WTC11 (cell line): ENCODE results near the gene ZMIZ1. TPM values are rescaled to one million over a fixed set of nuclear protein-coding genes. Genes with fewer than 3 reads are reported as not detected.

Experiments
- ATAC-seq: fragments of 200-7000 bp; cut with Tn5 transposase; 2 replicates; pipeline ENCODE4 v1.10.0; 2021; ENCODE audit warnings: mild to moderate bottlenecking, moderate library complexity
- CTCF ChIA-PET: fragments of 300-600 bp; sonication (Branson Sonifier 250); formaldehyde crosslinking; loops from one replicate; lab custom pipeline; 2021; ENCODE audit warnings: antibody characterized with exemption; lab: Charles Lee
- POLR2A ChIA-PET: fragments of 350-600 bp; sonication (Branson Sonifier 250); formaldehyde crosslinking; loops from one replicate; lab custom pipeline; 2021; ENCODE audit warnings: antibody characterized with exemption; lab: Charles Lee
- DNase-seq: peaks from one replicate; pipeline ENCODE4 v3.0.0; 2021; ENCODE audit warnings: low spot score
- H3K27ac Mint-ChIP-seq: 2 replicates; pipeline ENCODE4 v1.8.0; 2021; ENCODE audit warnings: mixed read lengths
- H3K27me3 Mint-ChIP-seq: 2 replicates; pipeline ENCODE4 v1.8.0; 2021; ENCODE audit warnings: low read depth, mild to moderate bottlenecking, moderate library complexity, mixed read lengths
- H3K36me3 Mint-ChIP-seq: 2 replicates; pipeline ENCODE4 v1.8.0; 2021; ENCODE audit warnings: mixed read lengths
- H3K4me1 Mint-ChIP-seq: 2 replicates; pipeline ENCODE4 v1.8.0; 2022; ENCODE audit warnings: mixed read lengths
- H3K4me3 Mint-ChIP-seq: 2 replicates; pipeline ENCODE4 v1.8.0; 2021; ENCODE audit warnings: mild to moderate bottlenecking, moderate library complexity, mixed read lengths
- H3K9me3 Mint-ChIP-seq: 2 replicates; pipeline ENCODE4 v1.8.0; 2021; ENCODE audit warnings: mixed read lengths
- ELF4 ChIP-seq: sonication (generic); formaldehyde crosslinking; IDR thresholded peaks from 2 replicates; pipeline ENCODE4 v1.8.1; 2022; ENCODE audit warnings: low read depth, mild to moderate bottlenecking, moderate library complexity, missing genetic modification reagents
- ETV6 ChIP-seq: sonication (generic); formaldehyde crosslinking; IDR thresholded peaks from 2 replicates; pipeline ENCODE4 v1.8.1; 2022; ENCODE audit warnings: mild to moderate bottlenecking, missing genetic modification reagents
- FOXP1 ChIP-seq: sonication (generic); formaldehyde crosslinking; IDR thresholded peaks from 2 replicates; pipeline ENCODE4 v1.8.0; 2022; ENCODE audit warnings: missing genetic modification reagents, mild to moderate bottlenecking, moderate library complexity, borderline replicate concordance
- IRF2 ChIP-seq: sonication (generic); formaldehyde crosslinking; IDR thresholded peaks from 2 replicates; pipeline ENCODE4 v1.8.0; 2022; ENCODE audit warnings: low read depth, missing genetic modification reagents, borderline replicate concordance
- MYBL2 ChIP-seq: sonication (generic); formaldehyde crosslinking; IDR thresholded peaks from 2 replicates; pipeline ENCODE4 v1.8.1; 2023; ENCODE audit warnings: mild to moderate bottlenecking, moderate library complexity, missing genetic modification reagents
- NFATC4 ChIP-seq: fragments of 250-450 bp; sonication (Bioruptor Pico); IDR thresholded peaks from 2 replicates; pipeline ENCODE4 v1.9.0; 2021; ENCODE audit warnings: mild to moderate bottlenecking
- NR2C2 ChIP-seq: sonication (generic); formaldehyde crosslinking; IDR thresholded peaks from 2 replicates; pipeline ENCODE4 v1.8.0; 2022; ENCODE audit warnings: mild to moderate bottlenecking, missing genetic modification reagents
- RORB ChIP-seq: fragments of 250-450 bp; sonication (Bioruptor Pico); IDR thresholded peaks from 2 replicates; pipeline ENCODE4 v1.9.0; 2021; ENCODE audit warnings: mild to moderate bottlenecking
- TP53 ChIP-seq: sonication (generic); formaldehyde crosslinking; IDR thresholded peaks from 2 replicates; pipeline ENCODE4 v1.8.1; 2023; ENCODE audit warnings: mild to moderate bottlenecking, missing genetic modification reagents
- ZNF121 ChIP-seq: sonication (generic); formaldehyde crosslinking; IDR thresholded peaks from 2 replicates; pipeline ENCODE4 v1.8.0; 2023; ENCODE audit warnings: missing genetic modification reagents
- ZNF232 ChIP-seq: sonication (generic); formaldehyde crosslinking; IDR thresholded peaks from 2 replicates; pipeline ENCODE4 v1.8.0; 2022; ENCODE audit warnings: mild to moderate bottlenecking, missing genetic modification reagents
- ZNF423 ChIP-seq: fragments of 250-450 bp; sonication (Bioruptor Pico); IDR thresholded peaks from 2 replicates; pipeline ENCODE4 v2.1.2; 2022; ENCODE audit warnings: mild to moderate bottlenecking, moderate library complexity
- total RNA-seq: library from RNA; stranded (reverse); gene quantifications from 3 replicates; pipeline ENCODE4 v1.2.3, GENCODE V29; 2021
- TF ChIP-seq, protein P1 (sequence below): sonication (generic); formaldehyde crosslinking; IDR thresholded peaks from 2 replicates; pipeline ENCODE4 v1.8.1; 2022; ENCODE audit warnings: low read depth, missing genetic modification reagents, borderline replicate concordance
- TF ChIP-seq, protein P2 (sequence below): sonication (generic); formaldehyde crosslinking; IDR thresholded peaks from 2 replicates; pipeline ENCODE4 v1.8.1; 2022; ENCODE audit warnings: missing genetic modification reagents, borderline replicate concordance
- TF ChIP-seq, protein P3 (sequence below): fragments of 250-450 bp; sonication (Bioruptor Pico); IDR thresholded peaks from 2 replicates; pipeline ENCODE4 v1.9.0; 2021; ENCODE audit warnings: mild to moderate bottlenecking
- TF ChIP-seq, protein P4 (sequence below): sonication (generic); formaldehyde crosslinking; IDR thresholded peaks from 2 replicates; pipeline ENCODE4 v1.8.0; 2023; ENCODE audit warnings: mild to moderate bottlenecking, missing genetic modification reagents
- TF ChIP-seq, protein P5 (sequence below): sonication (generic); formaldehyde crosslinking; IDR thresholded peaks from 2 replicates; pipeline ENCODE4 v1.8.1; 2023; ENCODE audit warnings: mild to moderate bottlenecking, missing genetic modification reagents, moderate library complexity
- TF ChIP-seq, protein P6 (sequence below): sonication (generic); formaldehyde crosslinking; IDR thresholded peaks from 2 replicates; pipeline ENCODE4 v1.8.1; 2022; ENCODE audit warnings: mild to moderate bottlenecking, missing genetic modification reagents, moderate library complexity, borderline replicate concordance
- TF ChIP-seq, protein P7 (sequence below): sonication (generic); formaldehyde crosslinking; IDR thresholded peaks from 2 replicates; pipeline ENCODE4 v1.8.1; 2023; ENCODE audit warnings: mild to moderate bottlenecking, missing genetic modification reagents
- TF ChIP-seq, protein P8 (sequence below): sonication (generic); formaldehyde crosslinking; IDR thresholded peaks from 2 replicates; pipeline ENCODE4 v1.8.0; 2022; ENCODE audit warnings: missing genetic modification reagents

ZMIZ1 gene
- total RNA-seq, 1 experiment from 2014 or later: 44.4 TPM

DNA sequence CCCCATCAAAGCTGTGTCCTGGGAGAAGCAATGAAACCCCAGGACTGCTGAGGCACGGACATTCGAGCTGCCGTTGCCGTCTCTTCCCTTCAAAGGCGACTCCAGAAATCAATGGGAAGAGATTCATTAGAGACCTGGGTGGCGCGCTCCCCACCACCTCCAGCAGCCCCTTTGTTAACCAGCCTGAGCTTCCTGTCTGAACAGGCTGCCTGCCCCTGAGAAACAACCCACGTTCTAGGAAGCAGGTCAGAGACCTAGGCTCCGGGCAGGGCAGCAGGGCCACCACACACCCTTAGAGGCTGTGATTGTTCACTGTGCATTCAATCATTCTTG lies 167.6 kb downstream of the ZMIZ1 start (continued):
- TF ChIP-seq, protein P1, sequence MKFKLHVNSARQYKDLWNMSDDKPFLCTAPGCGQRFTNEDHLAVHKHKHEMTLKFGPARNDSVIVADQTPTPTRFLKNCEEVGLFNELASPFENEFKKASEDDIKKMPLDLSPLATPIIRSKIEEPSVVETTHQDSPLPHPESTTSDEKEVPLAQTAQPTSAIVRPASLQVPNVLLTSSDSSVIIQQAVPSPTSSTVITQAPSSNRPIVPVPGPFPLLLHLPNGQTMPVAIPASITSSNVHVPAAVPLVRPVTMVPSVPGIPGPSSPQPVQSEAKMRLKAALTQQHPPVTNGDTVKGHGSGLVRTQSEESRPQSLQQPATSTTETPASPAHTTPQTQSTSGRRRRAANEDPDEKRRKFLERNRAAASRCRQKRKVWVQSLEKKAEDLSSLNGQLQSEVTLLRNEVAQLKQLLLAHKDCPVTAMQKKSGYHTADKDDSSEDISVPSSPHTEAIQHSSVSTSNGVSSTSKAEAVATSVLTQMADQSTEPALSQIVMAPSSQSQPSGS (CRISPR knock-in tag): no peak
- no peak for TF ChIP-seq ZNF121 (CRISPR knock-in tag)
- TF ChIP-seq, protein P2, sequence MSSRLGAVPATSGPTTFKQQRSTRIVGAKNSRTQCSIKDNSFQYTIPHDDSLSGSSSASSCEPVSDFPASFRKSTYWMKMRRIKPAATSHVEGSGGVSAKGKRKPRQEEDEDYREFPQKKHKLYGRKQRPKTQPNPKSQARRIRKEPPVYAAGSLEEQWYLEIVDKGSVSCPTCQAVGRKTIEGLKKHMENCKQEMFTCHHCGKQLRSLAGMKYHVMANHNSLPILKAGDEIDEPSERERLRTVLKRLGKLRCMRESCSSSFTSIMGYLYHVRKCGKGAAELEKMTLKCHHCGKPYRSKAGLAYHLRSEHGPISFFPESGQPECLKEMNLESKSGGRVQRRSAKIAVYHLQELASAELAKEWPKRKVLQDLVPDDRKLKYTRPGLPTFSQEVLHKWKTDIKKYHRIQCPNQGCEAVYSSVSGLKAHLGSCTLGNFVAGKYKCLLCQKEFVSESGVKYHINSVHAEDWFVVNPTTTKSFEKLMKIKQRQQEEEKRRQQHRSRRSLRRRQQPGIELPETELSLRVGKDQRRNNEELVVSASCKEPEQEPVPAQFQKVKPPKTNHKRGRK (CRISPR knock-in tag): no peak

DNA sequence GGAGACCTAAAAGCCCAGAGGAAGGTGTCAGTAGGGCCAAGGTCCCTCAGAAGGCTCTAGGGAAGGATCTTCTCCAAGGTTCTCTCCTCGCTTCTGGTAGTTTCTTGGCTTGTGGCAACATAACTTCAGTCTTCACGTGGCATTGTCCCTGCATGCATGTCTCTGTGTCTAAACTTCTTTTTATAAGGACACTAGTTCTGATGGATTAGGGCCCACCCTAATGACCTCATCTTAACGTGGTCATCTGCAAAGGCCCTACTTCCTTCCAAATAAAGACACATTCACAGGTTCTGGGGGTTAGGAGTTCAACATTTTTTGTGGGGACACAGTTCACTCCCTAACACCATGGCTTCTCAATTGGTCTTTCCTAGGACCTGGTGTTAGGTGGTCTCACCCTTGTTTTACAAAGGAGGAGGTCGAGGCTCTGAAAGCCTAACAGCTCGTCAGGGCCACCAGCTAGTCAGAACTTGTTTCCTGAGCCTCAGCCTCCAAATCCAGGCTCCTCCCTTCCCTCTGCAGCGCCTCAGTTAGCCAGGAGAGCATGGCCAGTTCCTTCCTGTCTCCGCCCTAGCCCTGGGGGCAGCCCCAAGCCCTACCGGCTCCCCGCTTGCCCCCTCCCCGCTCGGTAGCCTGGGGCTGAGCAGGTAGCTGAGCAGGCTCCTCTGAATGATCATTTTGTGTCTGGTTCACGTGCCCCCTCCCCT lies 168.8 kb downstream of the ZMIZ1 start:
- Mint-ChIP-seq H3K9me3 (no peaks in the 10 kb centered on the region), H3K4me1 (peaks cover 70% of the 10 kb centered on the region), H3K27me3 (peaks cover 94% of the 10 kb centered on the region), H3K36me3 (peaks cover 7% of the 10 kb centered on the region; the same call in 1 of the 2 replicates), H3K4me3 (no peak overlapping the region), H3K27ac (no peak overlapping the region)
- ChIA-PET POLR2A (interaction anchor here (2.8 kb wide), 1 partner anchor 8 kb away, joined by 15 read pairs; no protein-coding TSS in a partner anchor), CTCF (interaction anchor here (0.6 to 1.6 kb wide), 2 partner anchors 34 to 159 kb away, joined by 3 to 4 read pairs; no protein-coding TSS in a partner anchor)
- ATAC-seq: no peak
- DNase-seq: no peak
- TF ChIP-seq TP53 (CRISPR knock-in tag) (no peak), ZNF423 (CRISPR knock-in tag) (no peak), ZNF232 (CRISPR knock-in tag) (no peak), FOXP1 (no peak), RORB (CRISPR knock-in tag) (no peak), MYBL2 (CRISPR knock-in tag) (no peak), ETV6 (CRISPR knock-in tag) (no peak), ELF4 (CRISPR knock-in tag) (no peak), IRF2 (no peak), NR2C2 (CRISPR knock-in tag) (no peak), ZNF121 (CRISPR knock-in tag) (no peak), NFATC4 (CRISPR knock-in tag) (no peak)
- TF ChIP-seq, protein P3, sequence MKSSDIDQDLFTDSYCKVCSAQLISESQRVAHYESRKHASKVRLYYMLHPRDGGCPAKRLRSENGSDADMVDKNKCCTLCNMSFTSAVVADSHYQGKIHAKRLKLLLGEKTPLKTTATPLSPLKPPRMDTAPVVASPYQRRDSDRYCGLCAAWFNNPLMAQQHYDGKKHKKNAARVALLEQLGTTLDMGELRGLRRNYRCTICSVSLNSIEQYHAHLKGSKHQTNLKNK: no peak
- TF ChIP-seq, protein P4, sequence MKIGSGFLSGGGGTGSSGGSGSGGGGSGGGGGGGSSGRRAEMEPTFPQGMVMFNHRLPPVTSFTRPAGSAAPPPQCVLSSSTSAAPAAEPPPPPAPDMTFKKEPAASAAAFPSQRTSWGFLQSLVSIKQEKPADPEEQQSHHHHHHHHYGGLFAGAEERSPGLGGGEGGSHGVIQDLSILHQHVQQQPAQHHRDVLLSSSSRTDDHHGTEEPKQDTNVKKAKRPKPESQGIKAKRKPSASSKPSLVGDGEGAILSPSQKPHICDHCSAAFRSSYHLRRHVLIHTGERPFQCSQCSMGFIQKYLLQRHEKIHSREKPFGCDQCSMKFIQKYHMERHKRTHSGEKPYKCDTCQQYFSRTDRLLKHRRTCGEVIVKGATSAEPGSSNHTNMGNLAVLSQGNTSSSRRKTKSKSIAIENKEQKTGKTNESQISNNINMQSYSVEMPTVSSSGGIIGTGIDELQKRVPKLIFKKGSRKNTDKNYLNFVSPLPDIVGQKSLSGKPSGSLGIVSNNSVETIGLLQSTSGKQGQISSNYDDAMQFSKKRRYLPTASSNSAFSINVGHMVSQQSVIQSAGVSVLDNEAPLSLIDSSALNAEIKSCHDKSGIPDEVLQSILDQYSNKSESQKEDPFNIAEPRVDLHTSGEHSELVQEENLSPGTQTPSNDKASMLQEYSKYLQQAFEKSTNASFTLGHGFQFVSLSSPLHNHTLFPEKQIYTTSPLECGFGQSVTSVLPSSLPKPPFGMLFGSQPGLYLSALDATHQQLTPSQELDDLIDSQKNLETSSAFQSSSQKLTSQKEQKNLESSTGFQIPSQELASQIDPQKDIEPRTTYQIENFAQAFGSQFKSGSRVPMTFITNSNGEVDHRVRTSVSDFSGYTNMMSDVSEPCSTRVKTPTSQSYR (CRISPR knock-in tag): no peak
- TF ChIP-seq, protein P5, sequence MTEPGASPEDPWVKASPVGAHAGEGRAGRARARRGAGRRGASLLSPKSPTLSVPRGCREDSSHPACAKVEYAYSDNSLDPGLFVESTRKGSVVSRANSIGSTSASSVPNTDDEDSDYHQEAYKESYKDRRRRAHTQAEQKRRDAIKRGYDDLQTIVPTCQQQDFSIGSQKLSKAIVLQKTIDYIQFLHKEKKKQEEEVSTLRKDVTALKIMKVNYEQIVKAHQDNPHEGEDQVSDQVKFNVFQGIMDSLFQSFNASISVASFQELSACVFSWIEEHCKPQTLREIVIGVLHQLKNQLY: no peak
- TF ChIP-seq, protein P6, sequence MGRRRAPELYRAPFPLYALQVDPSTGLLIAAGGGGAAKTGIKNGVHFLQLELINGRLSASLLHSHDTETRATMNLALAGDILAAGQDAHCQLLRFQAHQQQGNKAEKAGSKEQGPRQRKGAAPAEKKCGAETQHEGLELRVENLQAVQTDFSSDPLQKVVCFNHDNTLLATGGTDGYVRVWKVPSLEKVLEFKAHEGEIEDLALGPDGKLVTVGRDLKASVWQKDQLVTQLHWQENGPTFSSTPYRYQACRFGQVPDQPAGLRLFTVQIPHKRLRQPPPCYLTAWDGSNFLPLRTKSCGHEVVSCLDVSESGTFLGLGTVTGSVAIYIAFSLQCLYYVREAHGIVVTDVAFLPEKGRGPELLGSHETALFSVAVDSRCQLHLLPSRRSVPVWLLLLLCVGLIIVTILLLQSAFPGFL (CRISPR knock-in tag): no peak
- TF ChIP-seq, protein P7, sequence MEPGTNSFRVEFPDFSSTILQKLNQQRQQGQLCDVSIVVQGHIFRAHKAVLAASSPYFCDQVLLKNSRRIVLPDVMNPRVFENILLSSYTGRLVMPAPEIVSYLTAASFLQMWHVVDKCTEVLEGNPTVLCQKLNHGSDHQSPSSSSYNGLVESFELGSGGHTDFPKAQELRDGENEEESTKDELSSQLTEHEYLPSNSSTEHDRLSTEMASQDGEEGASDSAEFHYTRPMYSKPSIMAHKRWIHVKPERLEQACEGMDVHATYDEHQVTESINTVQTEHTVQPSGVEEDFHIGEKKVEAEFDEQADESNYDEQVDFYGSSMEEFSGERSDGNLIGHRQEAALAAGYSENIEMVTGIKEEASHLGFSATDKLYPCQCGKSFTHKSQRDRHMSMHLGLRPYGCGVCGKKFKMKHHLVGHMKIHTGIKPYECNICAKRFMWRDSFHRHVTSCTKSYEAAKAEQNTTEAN (CRISPR knock-in tag): no peak
- TF ChIP-seq, protein P8, sequence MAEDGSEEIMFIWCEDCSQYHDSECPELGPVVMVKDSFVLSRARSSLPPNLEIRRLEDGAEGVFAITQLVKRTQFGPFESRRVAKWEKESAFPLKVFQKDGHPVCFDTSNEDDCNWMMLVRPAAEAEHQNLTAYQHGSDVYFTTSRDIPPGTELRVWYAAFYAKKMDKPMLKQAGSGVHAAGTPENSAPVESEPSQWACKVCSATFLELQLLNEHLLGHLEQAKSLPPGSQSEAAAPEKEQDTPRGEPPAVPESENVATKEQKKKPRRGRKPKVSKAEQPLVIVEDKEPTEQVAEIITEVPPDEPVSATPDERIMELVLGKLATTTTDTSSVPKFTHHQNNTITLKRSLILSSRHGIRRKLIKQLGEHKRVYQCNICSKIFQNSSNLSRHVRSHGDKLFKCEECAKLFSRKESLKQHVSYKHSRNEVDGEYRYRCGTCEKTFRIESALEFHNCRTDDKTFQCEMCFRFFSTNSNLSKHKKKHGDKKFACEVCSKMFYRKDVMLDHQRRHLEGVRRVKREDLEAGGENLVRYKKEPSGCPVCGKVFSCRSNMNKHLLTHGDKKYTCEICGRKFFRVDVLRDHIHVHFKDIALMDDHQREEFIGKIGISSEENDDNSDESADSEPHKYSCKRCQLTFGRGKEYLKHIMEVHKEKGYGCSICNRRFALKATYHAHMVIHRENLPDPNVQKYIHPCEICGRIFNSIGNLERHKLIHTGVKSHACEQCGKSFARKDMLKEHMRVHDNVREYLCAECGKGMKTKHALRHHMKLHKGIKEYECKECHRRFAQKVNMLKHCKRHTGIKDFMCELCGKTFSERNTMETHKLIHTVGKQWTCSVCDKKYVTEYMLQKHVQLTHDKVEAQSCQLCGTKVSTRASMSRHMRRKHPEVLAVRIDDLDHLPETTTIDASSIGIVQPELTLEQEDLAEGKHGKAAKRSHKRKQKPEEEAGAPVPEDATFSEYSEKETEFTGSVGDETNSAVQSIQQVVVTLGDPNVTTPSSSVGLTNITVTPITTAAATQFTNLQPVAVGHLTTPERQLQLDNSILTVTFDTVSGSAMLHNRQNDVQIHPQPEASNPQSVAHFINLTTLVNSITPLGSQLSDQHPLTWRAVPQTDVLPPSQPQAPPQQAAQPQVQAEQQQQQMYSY (CRISPR knock-in tag): no peak
- TF ChIP-seq, protein P2 (CRISPR knock-in tag): no peak
